Cardiac fibroblast (primary cell): ENCODE data around the gene DNAH17.

ENCODE experiments used
- DNase-seq, 2 donors: peaks; one replicate each; pipeline versions ENCODE4 v3.0.0 to v3.0.0-alpha.2; 2010; ENCODE audit warnings: low read depth in 2 of 2
- H3K4me3 ChIP-seq, 2 donors: replicated peaks in 1 of 2; 1 replicate in 1 of 2; 2 replicates in 1 of 2; pipeline ENCODE4 v1.5.1; 2011; ENCODE audit warnings: low read depth in 2 of 2, low read length in 2 of 2, mild to moderate bottlenecking in 2 of 2, moderate library complexity in 1 of 2
- CTCF ChIP-seq: IDR thresholded peaks from one replicate; pipeline ENCODE4 v1.5.1; 2011; ENCODE audit warnings: low read depth, mild to moderate bottlenecking, low read length, inconsistent platforms

The DNAH17 gene

DNA sequence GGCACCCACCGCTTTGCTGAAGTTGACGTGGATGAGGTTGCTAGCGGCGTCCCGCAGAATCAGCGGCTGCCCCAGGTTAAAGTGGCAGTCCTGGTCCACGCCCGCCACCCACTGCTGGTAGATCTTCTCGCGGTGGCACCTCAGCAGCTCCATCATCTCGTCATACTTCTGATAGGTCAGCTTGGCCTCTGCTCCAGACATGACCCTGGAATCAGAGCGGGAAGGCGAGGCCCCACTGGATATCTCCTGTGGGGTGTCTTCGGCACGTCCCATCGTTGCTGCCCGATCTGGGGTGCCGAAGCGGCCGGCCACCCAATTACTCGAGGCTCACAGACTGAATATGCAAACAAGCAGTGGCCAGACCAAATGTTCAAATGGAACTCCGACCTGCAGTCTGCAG, 16.5 kb downstream of the DNAH17 start:
- TF ChIP-seq CTCF: no peak
- DNase-seq: no peak
- no peak overlapping the region for H3K4me3 ChIP-seq

- no peak overlapping the region for H3K4me3 ChIP-seq
- DNase-seq: no peak
- TF ChIP-seq CTCF: no peak
Measured at GRCh38 chr17:78559749-78560368, 17.3 kb downstream of the DNAH17 start.

- no peak for TF ChIP-seq CTCF
- H3K4me3 ChIP-seq: no peak overlapping the region
- DNase-seq: no peak
Measured at GRCh38 chr17:78558989-78559388, 18.2 kb downstream of the DNAH17 start.

- no peak for TF ChIP-seq CTCF
- H3K4me3 ChIP-seq: no peak overlapping the region
- DNase-seq: peak in 1 of 2 donors; percentile 39
Measured at GRCh38 chr17:78558181-78558850, 18.9 kb downstream of the DNAH17 start.

DNA sequence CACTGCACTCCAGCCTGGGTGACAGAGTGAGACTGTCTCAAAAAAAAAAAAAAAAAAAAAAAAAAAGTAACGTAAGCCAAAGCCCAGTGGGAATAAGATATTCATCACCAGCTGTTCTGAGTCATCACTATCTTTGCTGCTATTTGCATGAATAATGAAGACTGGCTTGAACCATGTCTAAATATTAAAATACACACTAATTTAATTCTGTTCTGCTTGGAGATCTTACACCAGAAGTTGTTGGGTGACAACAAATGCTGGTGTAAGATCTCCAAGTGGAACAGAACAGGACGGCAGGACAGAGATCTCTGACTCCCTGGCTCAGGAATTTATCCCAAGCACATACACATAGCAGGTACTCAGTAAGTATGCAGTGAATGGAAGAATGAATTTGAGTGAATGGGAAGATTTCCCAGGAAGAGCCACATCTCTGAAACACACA, 19.6 kb downstream of the DNAH17 start:
- no peak overlapping the region for H3K4me3 ChIP-seq
- DNase-seq: peak; percentile 36 to 85
- TF ChIP-seq CTCF: no peak

DNA sequence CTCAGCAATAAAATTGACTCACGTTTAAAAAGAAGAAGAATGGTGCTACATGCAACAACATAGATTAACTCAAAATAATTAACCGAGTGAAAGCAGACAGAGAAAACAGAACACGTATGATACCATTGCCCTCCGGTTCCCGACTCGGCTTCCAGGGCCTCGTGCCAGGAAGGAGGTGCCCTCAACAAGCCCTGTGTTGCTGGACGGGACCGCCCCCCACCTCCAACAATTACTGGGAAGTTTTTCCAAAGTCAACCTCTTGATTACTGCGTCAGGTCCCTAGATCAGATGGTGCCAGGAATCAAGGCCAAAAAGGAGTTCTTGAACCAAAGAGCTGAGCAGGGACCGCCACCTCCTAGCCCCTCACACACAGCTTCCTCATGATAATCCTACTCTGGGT, 20.4 kb downstream of the DNAH17 start:
- DNase-seq: no peak
- H3K4me3 ChIP-seq: no peak overlapping the region
- TF ChIP-seq CTCF: no peak
